OCI-LY1 (cell line): ENCODE results near the gene SEPTIN8.

Source experiments
- H2AFZ ChIP-seq: fragments of 200-600 bp; sonication (generic), shearing (Covaris generic); 2 replicates; pipeline ENCODE4 v1.6.0; 2014; ENCODE audit warnings: antibody characterized with exemption, mild to moderate bottlenecking, low read length
- H3F3A ChIP-seq: fragments of 200-600 bp; sonication (generic), shearing (Covaris generic); 2 replicates; pipeline ENCODE4 v1.6.0; 2014; ENCODE audit warnings: mild to moderate bottlenecking, antibody characterized with exemption, low read length, moderate library complexity; ENCODE audit not compliant: insufficient read depth
- H3K27ac ChIP-seq: fragments of 200-600 bp; sonication (generic); 2 replicates; pipeline ENCODE4 v1.5.1; 2014; ENCODE audit warnings: low read length, mixed run types, mild to moderate bottlenecking, low read depth; ENCODE audit not compliant: poor library complexity, severe bottlenecking
- H3K27me3 ChIP-seq: fragments of 200-600 bp; sonication (generic); 2 replicates; pipeline ENCODE4 v1.6.0; 2014; ENCODE audit warnings: antibody characterized with exemption, mild to moderate bottlenecking, low read length, moderate library complexity; ENCODE audit not compliant: insufficient read depth
- H3K36me3 ChIP-seq: fragments of 200-600 bp; sonication (generic); 2 replicates; pipeline ENCODE4 v1.6.1; 2014; ENCODE audit warnings: mild to moderate bottlenecking, antibody characterized with exemption, low read length, moderate library complexity, mixed read lengths; ENCODE audit not compliant: insufficient read depth
- H3K4me1 ChIP-seq: fragments of 200-600 bp; sonication (generic); 2 replicates; pipeline ENCODE4 v1.5.1; 2014; ENCODE audit warnings: mild to moderate bottlenecking, low read length, moderate library complexity; ENCODE audit not compliant: insufficient read depth, severe bottlenecking
- H3K4me2 ChIP-seq: fragments of 200-600 bp; sonication (generic), shearing (Covaris generic); 2 replicates; pipeline ENCODE4 v1.6.1; 2014; ENCODE audit warnings: low read length
- H3K4me3 ChIP-seq: fragments of 200-600 bp; sonication (generic); 2 replicates; pipeline ENCODE4 v1.5.1; 2014; ENCODE audit warnings: low read length, low read depth, mild to moderate bottlenecking, mixed read lengths; ENCODE audit not compliant: poor library complexity, severe bottlenecking
- H3K79me2 ChIP-seq: fragments of 200-600 bp; shearing (Covaris generic); 2 replicates; pipeline ENCODE4 v1.6.1; 2016; ENCODE audit warnings: mixed run types, low read length, mixed read lengths; ENCODE audit not compliant: insufficient read depth
- H3K9ac ChIP-seq: fragments of 200-600 bp; sonication (generic), shearing (Covaris generic); 2 replicates; pipeline ENCODE4 v1.6.1; 2014; ENCODE audit warnings: mild to moderate bottlenecking, low read length, mixed read lengths
- H3K9me2 ChIP-seq: fragments of 200-600 bp; sonication (generic), shearing (Covaris generic); 2 replicates; pipeline ENCODE4 v1.6.1; 2014; ENCODE audit warnings: low read depth, mild to moderate bottlenecking, low read length, mixed read lengths
- H3K9me3 ChIP-seq: fragments of 200-600 bp; shearing (Covaris generic); 2 replicates; pipeline ENCODE4 v1.6.1; 2014; ENCODE audit warnings: low read length, mixed read lengths
- H4K20me1 ChIP-seq: fragments of 200-600 bp; sonication (generic), shearing (Covaris generic); 2 replicates; pipeline ENCODE4 v1.6.0; 2016; ENCODE audit warnings: mild to moderate bottlenecking, low read length; ENCODE audit not compliant: insufficient read depth
- CTCF ChIP-seq: fragments of 200-600 bp; sonication (generic), shearing (Covaris generic); IDR thresholded peaks from 2 replicates; pipeline ENCODE4 v1.5.1; 2017; ENCODE audit warnings: mild to moderate bottlenecking, antibody characterized with exemption, low read length, moderate library complexity, mixed read lengths
- EZH2 ChIP-seq: fragments of 200-600 bp; sonication (generic), shearing (Covaris generic); IDR thresholded peaks from 2 replicates; pipeline ENCODE4 v1.8.0; 2017; ENCODE audit warnings: borderline replicate concordance, mixed run types, mild to moderate bottlenecking, antibody characterized with exemption, low read length, moderate library complexity, mixed read lengths

Gene SEPTIN8

GRCh38 chr5:132788990-132789886, 12.2 kb upstream of the SEPTIN8 start:
- no peak overlapping the region for H3K9ac ChIP-seq

GRCh38 chr5:132788508-132788907, 11.5 kb upstream of the SEPTIN8 start:
- Histone ChIP-seq H3K4me1 (no peaks in the 10 kb centered on the region), H3K9me2 (no peaks in the 10 kb centered on the region), H3K27ac (no peak overlapping the region), H3K9me3 (no peaks in the 10 kb centered on the region), H4K20me1 (no peaks in the 10 kb centered on the region), H3F3A (no peaks in the 10 kb centered on the region), H3K79me2 (no peaks in the 10 kb centered on the region), H3K36me3 (no peaks in the 10 kb centered on the region), H3K27me3 (peaks cover 6% of the 10 kb centered on the region; the same call in 1 of the 2 replicates), H2AFZ (no peak overlapping the region), H3K4me2 (no peak overlapping the region), H3K4me3 (no peak overlapping the region), H3K9ac (no peak overlapping the region)
- TF ChIP-seq EZH2 = no peak
- no peak for TF ChIP-seq CTCF

More at GRCh38 chr5:132788990-132789886, 12.2 kb upstream of the SEPTIN8 start:
- Histone ChIP-seq H3K9me2 (no peaks in the 10 kb centered on the region), H3K4me2 (no peak overlapping the region), H3F3A (no peaks in the 10 kb centered on the region), H3K79me2 (no peaks in the 10 kb centered on the region), H3K27ac (no peak overlapping the region), H3K27me3 (peaks cover 6% of the 10 kb centered on the region; the same call in 1 of the 2 replicates), H4K20me1 (no peaks in the 10 kb centered on the region), H3K4me1 (no peaks in the 10 kb centered on the region), H3K4me3 (no peak overlapping the region), H3K9me3 (no peaks in the 10 kb centered on the region), H2AFZ (no peak overlapping the region), H3K36me3 (no peaks in the 10 kb centered on the region)
- TF ChIP-seq CTCF (no peak), EZH2 (no peak)

- Histone ChIP-seq H3K4me3 (no peak overlapping the region), H3K9ac (no peak overlapping the region), H3K27me3 (no peaks in the 10 kb centered on the region; the same call in 1 of the 2 replicates), H3K79me2 (no peaks in the 10 kb centered on the region), H3K4me1 (no peaks in the 10 kb centered on the region), H3K36me3 (no peaks in the 10 kb centered on the region), H3F3A (no peaks in the 10 kb centered on the region), H3K9me2 (no peaks in the 10 kb centered on the region), H3K4me2 (no peak overlapping the region), H3K27ac (no peak overlapping the region), H4K20me1 (no peaks in the 10 kb centered on the region), H2AFZ (no peak overlapping the region), H3K9me3 (no peaks in the 10 kb centered on the region)
- TF ChIP-seq CTCF (no peak), EZH2 (no peak)
These were observed 10.0 kb upstream of the SEPTIN8 start for GRCh38 chr5:132787076-132787475.
